Measurements from ENCODE around the gene GTF2IRD1. TPM values are rescaled to one million over a fixed set of nuclear protein-coding genes. Genes with fewer than 3 reads are reported as not detected.
A peak's percentile ranks its signal among the peaks of the same experiment; 100 is the strongest.

The GTF2IRD1 gene
- total and polyA plus RNA-seq, 2 experiments from 2014 or later: 34.9 to 39.6 TPM

DNA sequence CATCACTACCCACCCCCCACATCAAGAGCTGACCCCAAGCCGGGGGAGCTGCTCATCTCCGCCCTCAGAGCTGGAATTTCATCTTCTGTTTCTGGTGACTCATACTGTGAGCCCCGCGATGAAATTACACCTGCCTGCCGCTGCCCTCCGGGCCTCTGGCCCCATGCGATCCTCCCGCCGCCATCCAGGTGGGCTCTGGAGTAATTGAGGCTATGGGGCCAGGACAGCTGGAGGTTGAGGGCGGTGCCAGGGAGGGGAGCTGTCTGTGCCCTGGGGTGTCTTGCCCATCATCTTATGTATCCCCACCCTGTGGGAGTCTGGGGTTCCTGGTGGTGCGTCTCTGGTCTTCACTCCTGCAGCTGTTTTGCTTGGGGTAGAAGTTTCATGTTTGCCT lies 9.0 kb downstream of the GTF2IRD1 start:
- peak overlapping the region; percentile 72 for H3K27ac ChIP-seq
- DNase-seq (ENCODE audit: low spot score): peak; percentile 51
- no peak overlapping the region for H2AFZ ChIP-seq
- H3K4me2 ChIP-seq: peak overlapping the region; percentile 56
- H3K79me2 ChIP-seq: peaks cover 99% of the 10 kb centered on the region
- H3K4me3 ChIP-seq: no peak overlapping the region
- TF ChIP-seq, protein P1, sequence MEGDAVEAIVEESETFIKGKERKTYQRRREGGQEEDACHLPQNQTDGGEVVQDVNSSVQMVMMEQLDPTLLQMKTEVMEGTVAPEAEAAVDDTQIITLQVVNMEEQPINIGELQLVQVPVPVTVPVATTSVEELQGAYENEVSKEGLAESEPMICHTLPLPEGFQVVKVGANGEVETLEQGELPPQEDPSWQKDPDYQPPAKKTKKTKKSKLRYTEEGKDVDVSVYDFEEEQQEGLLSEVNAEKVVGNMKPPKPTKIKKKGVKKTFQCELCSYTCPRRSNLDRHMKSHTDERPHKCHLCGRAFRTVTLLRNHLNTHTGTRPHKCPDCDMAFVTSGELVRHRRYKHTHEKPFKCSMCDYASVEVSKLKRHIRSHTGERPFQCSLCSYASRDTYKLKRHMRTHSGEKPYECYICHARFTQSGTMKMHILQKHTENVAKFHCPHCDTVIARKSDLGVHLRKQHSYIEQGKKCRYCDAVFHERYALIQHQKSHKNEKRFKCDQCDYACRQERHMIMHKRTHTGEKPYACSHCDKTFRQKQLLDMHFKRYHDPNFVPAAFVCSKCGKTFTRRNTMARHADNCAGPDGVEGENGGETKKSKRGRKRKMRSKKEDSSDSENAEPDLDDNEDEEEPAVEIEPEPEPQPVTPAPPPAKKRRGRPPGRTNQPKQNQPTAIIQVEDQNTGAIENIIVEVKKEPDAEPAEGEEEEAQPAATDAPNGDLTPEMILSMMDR (IDR thresholded peaks at IDR 0.05; ENCODE audit: poor library complexity): no peak
- TF ChIP-seq EZH2phosphoT487 (IDR thresholded peaks at IDR 0.05; ENCODE audit: low read depth, severe bottlenecking, unreplicated experiment) (no peak), EZH2 (IDR thresholded peaks at IDR 0.05; ENCODE audit: borderline replicate concordance) (no peak)
- H3K27me3 ChIP-seq: no peaks in the 10 kb centered on the region
- no peaks in the 10 kb centered on the region for H3K9me2 ChIP-seq (replicated peaks; ENCODE audit: insufficient read depth)
- no peaks in the 10 kb centered on the region for H3K36me3 ChIP-seq (replicated peaks; ENCODE audit: insufficient read depth, low read depth)
- 73% methylated on average over 11 of the region's 11 CpGs for WGBS (ENCODE audit: low lambda C conversion rate, missing lambda C conversion rate)
- peaks cover 86% of the 10 kb centered on the region for H4K20me1 ChIP-seq (ENCODE audit: insufficient read depth, poor library complexity, severe bottlenecking)
- H3K4me1 ChIP-seq (ENCODE audit: insufficient read depth): peaks cover 38% of the 10 kb centered on the region
- H3K9me3 ChIP-seq (ENCODE audit: low read depth): no peaks in the 10 kb centered on the region

DNA sequence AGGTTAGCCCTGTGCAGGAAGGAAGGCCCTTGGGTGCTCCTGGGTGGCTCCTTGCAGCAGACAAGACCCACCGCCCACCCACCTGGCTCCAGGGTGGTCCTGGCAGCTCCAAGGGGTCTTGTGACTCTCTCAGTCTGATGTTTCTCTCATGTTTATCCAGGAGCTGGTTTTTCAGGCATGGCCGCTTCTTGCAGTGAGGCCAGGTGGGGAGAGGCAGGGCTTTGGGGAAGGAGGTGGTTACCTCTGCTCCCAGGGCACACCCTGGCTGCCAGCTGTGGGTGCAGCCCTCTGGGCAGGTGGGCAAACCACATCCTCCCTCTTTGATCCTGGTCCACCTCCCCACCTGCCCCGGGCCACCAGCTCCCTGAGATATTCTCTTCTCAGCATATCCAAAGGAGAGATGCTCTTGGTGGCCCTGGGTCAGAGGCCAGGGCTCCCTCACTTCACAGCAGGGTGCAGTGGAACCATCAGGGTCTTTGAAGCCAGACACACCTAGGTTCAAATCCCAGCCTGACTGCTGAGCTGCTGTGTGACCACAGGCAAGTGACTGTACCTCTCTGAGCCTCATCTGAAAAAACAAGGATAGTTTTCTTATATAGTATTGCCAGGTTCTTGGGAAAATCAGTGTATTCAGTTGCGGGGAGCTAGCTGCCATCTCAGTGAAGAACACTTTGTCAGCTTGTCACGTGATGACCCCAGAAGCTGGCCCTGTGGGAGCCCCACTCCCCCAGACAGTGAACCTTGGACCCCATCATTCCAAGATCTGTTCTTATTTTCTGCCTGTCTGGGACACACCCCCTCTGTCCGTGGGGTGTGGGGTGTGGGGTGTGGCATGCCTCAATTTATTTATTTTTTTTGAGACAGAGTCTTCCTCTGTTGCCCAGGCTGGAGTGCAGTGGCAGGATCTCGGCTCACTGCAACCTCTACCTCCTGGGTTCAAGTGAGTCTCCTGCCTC lies 11.5 kb downstream of the GTF2IRD1 start:
- Histone ChIP-seq H3K27ac (peak overlapping the region; percentile 61), H3K79me2 (peaks cover 99% of the 10 kb centered on the region)

DNA sequence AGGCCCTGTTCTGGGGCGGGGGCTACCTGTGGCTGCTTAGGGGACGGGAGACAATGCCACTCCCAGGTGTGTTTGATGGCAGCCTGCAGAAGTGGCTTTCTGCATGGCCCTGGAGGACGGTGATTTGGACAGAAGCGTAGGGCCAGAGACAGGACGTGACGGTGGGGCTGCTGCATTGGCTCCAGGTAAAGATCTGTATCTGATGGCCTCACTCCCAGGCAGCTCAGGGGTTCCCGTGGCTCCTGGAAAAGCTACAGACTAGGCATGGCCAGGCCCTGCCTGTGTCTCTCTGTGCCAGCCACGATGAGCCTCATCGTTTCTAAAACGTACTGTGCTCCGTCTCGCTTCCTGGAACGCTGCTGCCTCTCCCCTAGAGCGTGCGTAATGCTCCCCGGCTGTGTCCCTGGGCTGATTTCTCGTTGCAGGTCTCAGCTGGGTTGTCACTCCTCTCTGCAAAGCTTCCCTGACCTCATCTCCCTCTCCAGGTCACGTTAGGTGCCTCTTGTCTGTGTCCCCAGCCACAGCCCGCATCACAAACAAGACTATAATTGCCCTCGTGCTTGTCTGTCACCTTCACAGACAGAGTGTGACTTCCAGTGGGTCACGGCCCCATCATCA lies 12.6 kb downstream of the GTF2IRD1 start:
- H4K20me1 ChIP-seq (ENCODE audit: insufficient read depth, poor library complexity, severe bottlenecking): peaks cover 75% of the 10 kb centered on the region
- H3K9me2 ChIP-seq (replicated peaks; ENCODE audit: insufficient read depth): no peaks in the 10 kb centered on the region
- H3K36me3 ChIP-seq (replicated peaks; ENCODE audit: insufficient read depth, low read depth): no peaks in the 10 kb centered on the region
- peaks cover 38% of the 10 kb centered on the region for H3K4me1 ChIP-seq (ENCODE audit: insufficient read depth)
- H3K27ac ChIP-seq: peak overlapping the region; percentile 61
- TF ChIP-seq EZH2 (IDR thresholded peaks at IDR 0.05; ENCODE audit: borderline replicate concordance) (no peak), EZH2phosphoT487 (IDR thresholded peaks at IDR 0.05; ENCODE audit: low read depth, severe bottlenecking, unreplicated experiment) (no peak)
- TF ChIP-seq, protein P1 (IDR thresholded peaks at IDR 0.05; ENCODE audit: poor library complexity): no peak
- no peaks in the 10 kb centered on the region for H3K27me3 ChIP-seq
- peaks cover 99% of the 10 kb centered on the region for H3K79me2 ChIP-seq
- no peak for DNase-seq (ENCODE audit: low spot score)
- H3K9me3 ChIP-seq (ENCODE audit: low read depth): no peaks in the 10 kb centered on the region
- no peak overlapping the region for H2AFZ ChIP-seq
- H3K4me3 ChIP-seq: no peak overlapping the region
- 71% methylated on average over 21 of the region's 21 CpGs for WGBS (ENCODE audit: low lambda C conversion rate, missing lambda C conversion rate)
- no peak overlapping the region for H3K4me2 ChIP-seq

More for the DNA sequence above, 11.5 kb downstream of the GTF2IRD1 start:
- Histone ChIP-seq H3K9me3 (ENCODE audit: low read depth) (no peaks in the 10 kb centered on the region), H3K4me1 (ENCODE audit: insufficient read depth) (peaks cover 38% of the 10 kb centered on the region), H3K27me3 (no peaks in the 10 kb centered on the region), H3K9me2 (replicated peaks; ENCODE audit: insufficient read depth) (no peaks in the 10 kb centered on the region), H4K20me1 (ENCODE audit: insufficient read depth, poor library complexity, severe bottlenecking) (peaks cover 77% of the 10 kb centered on the region), H3K4me3 (no peak overlapping the region), H3K36me3 (replicated peaks; ENCODE audit: insufficient read depth, low read depth) (no peaks in the 10 kb centered on the region), H3K4me2 (peak overlapping the region; percentile 45), H2AFZ (no peak overlapping the region)
- 82% methylated on average over 7 of the region's 7 CpGs for WGBS (ENCODE audit: low lambda C conversion rate, missing lambda C conversion rate)
- DNase-seq (ENCODE audit: low spot score): no peak
- TF ChIP-seq EZH2phosphoT487 (IDR thresholded peaks at IDR 0.05; ENCODE audit: low read depth, severe bottlenecking, unreplicated experiment) (no peak), EZH2 (IDR thresholded peaks at IDR 0.05; ENCODE audit: borderline replicate concordance) (no peak)
- TF ChIP-seq, protein P1 (IDR thresholded peaks at IDR 0.05; ENCODE audit: poor library complexity): no peak

All from hepatocyte (in vitro differentiated cells).